UCSD-AML1 (cell line): Measurements from ENCODE around the gene REEP5.
"Not testable (repeated sequence)": the region's sequence is repeated elsewhere in the genome, so short reads cannot be mapped to it uniquely, and the experiment has no call there.

Experiments
- DNase-seq: peaks from one replicate; lab custom pipeline; 2025; ENCODE audit not compliant: unreplicated experiment; lab: John Stamatoyannopoulos, UW

Gene REEP5

GRCh38 chr5:112921833-112922817, at the start of gene REEP5:
Gene REEP5, minus strand, starts transcription at chr5:112922227. Its CDS starts 37 bp downstream, at chr5:112922190.
- DNase-seq: peak; percentile 92

DNA sequence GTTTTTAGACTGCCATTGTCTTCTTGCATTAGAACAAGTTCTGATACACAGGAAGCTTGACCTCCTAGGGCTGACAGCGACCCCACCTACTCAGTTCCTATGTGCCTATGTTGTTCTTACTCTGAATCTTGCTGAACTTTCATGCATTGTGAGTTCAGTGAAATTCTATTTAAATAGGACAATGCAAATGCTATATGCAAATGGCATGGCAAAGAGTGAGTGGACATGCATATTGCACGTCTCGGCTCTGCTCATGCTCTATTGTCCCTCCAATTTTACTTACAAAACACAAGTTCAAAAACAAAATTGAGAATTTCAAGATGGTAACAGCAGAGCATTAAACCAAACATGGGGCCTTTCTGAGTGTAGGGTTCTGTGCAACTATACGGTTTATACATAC, 49.2 kb upstream of the REEP5 start:
- no peak for DNase-seq

- no peak for DNase-seq
Observed at GRCh38 chr5:112968411-112969106, 46.5 kb upstream of the REEP5 start.

- no peak for DNase-seq
Observed at GRCh38 chr5:112967520-112968083, 45.6 kb upstream of the REEP5 start.

DNA sequence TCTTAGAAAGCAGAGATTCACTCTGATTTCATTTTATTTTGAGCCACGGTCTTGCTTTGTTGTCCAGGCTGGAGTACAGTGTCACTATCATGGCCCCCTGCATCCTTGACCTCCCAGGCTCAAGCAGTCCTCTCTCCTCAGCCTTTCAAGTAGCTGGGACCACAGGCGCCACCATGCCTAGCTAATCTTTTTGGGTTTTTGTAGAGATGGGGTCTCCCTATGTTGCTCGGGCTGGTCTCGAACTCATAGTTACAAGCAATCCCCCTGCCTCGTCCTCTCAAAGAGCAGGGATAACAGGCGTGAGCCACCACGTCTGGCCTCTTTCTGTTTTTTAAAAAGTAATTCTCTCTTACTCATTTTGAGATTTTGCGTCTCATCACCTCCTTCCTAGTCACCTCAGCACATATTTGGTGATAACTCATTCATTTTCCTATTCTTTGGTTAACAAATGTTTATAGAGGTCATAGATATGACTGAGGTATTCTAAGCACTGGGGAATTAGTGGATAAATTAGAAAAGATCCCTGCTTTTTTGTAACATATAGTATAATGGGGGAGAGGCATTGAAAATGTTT, 43.8 kb upstream of the REEP5 start:
- DNase-seq: no peak

DNA sequence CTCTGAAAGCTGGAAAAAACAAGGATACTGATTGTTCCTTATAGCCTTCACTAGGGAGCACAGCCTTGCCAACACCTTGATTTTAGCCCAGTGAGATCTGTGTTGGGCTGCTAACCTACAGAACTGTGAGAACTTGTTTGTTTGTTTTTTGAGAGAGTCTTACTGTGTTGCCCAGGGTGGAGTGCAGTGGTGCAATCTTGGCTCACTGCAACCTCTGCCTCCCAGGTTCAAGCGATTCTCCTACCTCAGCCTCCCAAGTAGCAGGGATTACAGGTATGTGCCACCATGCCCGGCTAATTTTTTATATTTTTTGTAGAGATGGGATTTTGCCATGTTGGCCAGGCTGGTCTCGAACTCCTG, 41.3 kb upstream of the REEP5 start:
- DNase-seq: not testable (repeated sequence)

- no peak for DNase-seq
Observed at GRCh38 chr5:112960863-112961504, 39.0 kb upstream of the REEP5 start.

- no peak for DNase-seq
Observed at GRCh38 chr5:112960315-112960714, 38.3 kb upstream of the REEP5 start.

- DNase-seq: not testable (repeated sequence)
Observed at GRCh38 chr5:112959872-112960271, 37.8 kb upstream of the REEP5 start.

- DNase-seq: no peak
Observed at GRCh38 chr5:112958093-112959088, 36.4 kb upstream of the REEP5 start.

DNA sequence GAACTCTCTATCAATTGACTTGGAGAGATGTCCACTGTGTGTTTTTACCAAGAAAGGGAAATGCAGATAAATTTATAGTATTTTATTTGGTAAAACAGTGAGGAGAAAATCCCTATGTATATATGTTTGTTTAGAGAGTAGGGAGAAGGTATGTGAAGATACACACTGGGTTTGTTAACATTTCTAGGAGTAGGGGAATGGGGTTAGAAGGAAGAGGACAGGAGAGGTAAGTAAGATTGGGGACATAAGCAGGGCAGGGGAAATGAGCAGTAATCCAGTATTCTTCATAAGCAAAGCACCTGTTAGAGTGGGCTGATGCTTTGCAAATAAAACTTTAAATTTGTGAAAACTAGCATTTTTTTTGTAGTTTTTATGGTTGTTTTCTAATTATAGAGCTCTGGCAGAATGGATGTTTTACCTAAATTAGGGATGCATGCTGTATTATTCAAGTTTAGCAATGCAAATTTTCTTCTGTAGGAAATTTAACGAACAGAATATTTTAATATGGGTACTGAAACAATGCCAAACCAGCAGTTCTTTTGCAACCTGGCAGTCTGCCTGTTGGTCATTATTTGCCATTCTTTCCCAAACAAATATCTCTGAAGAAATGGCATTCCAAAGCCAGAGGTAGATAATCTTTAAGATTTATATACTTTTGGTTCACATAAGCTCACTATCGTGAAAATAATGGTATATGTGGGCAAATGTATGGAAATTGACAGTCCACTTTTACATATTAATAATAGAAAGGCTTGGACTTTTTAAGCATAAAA, 35.2 kb upstream of the REEP5 start:
- DNase-seq: no peak

GRCh38 chr5:112956606-112957005, 34.6 kb upstream of the REEP5 start:
- DNase-seq: no peak

DNA sequence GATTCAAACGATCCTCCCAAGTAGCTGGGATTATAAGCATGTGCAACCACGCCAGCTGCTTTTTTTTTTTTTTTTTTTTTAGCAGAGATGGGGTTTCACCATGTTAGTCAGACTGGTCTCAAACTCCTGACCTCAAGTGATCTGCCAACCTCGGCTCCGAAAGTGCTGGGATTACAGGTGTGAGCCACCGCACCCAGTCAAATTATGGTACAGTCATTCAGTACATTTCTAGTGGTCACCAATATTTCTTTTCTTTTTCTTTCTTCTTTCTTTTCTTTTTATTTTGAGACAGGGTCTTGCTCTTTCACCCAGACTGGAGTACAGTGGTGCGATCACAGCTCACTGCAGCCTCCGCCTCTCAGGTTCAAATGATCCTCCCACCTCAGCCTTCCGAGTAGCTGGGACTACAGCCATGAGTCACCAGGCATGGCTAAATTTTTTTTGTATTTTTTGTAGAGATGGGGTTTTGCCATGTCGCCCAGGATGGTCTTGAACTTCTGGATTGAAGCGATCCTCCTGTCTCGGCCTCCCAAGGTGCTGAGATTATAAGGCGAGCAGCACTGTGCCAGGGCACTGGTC, 29.2 kb upstream of the REEP5 start:
- DNase-seq: no peak

GRCh38 chr5:112948458-112948857, 26.4 kb upstream of the REEP5 start:
- DNase-seq: no peak

- DNase-seq: no peak
Observed at GRCh38 chr5:112940670-112941069, 18.6 kb upstream of the REEP5 start.

GRCh38 chr5:112938286-112938685, 16.3 kb upstream of the REEP5 start:
- no peak for DNase-seq

GRCh38 chr5:112935675-112936074, 13.6 kb upstream of the REEP5 start:
- no peak for DNase-seq

GRCh38 chr5:112934366-112934663, 12.3 kb upstream of the REEP5 start:
- DNase-seq: no peak
